KMS-11 (cell line): ENCODE measurements around the gene RNFT2.

Experiments
- H2AFZ ChIP-seq: fragments of 200-600 bp; sonication (generic); 2 replicates; pipeline ENCODE4 v1.6.1; 2016; ENCODE audit warnings: antibody characterized with exemption, mixed run types, low read depth
- H3K27ac ChIP-seq: fragments of 200-600 bp; sonication (generic); 2 replicates; pipeline ENCODE4 v1.6.1; 2016; ENCODE audit warnings: mild to moderate bottlenecking, mixed run types
- H3K27me3 ChIP-seq: fragments of 200-600 bp; sonication (generic); 2 replicates; pipeline ENCODE4 v1.6.1; 2017; ENCODE audit warnings: mild to moderate bottlenecking, low read depth, mixed run types, moderate library complexity; ENCODE audit not compliant: insufficient read depth
- H3K36me3 ChIP-seq: fragments of 200-600 bp; sonication (generic); 2 replicates; pipeline ENCODE4 v1.6.1; 2017; ENCODE audit warnings: mild to moderate bottlenecking, mixed run types; ENCODE audit not compliant: insufficient read depth
- H3K4me1 ChIP-seq: fragments of 200-600 bp; sonication (generic); 2 replicates; pipeline ENCODE4 v1.6.1; 2016; ENCODE audit warnings: mild to moderate bottlenecking, low read depth, mixed run types; ENCODE audit not compliant: poor library complexity, severe bottlenecking
- H3K4me2 ChIP-seq: fragments of 200-600 bp; sonication (generic); 2 replicates; pipeline ENCODE4 v1.7.0; 2016; ENCODE audit warnings: mild to moderate bottlenecking, mixed run types
- H3K4me3 ChIP-seq: fragments of 200-600 bp; sonication (generic); IDR thresholded peaks from 2 replicates; pipeline ENCODE4 v1.6.1; 2017; ENCODE audit warnings: low read depth, low read length, mixed read lengths; ENCODE audit not compliant: insufficient read depth
- H3K79me2 ChIP-seq: fragments of 200-600 bp; sonication (generic); 2 replicates; pipeline ENCODE4 v1.6.1; 2016; ENCODE audit warnings: low read depth, mixed run types; ENCODE audit not compliant: insufficient read depth
- H3K9ac ChIP-seq: fragments of 200-600 bp; sonication (generic); 2 replicates; pipeline ENCODE4 v1.6.1; 2016; ENCODE audit warnings: mild to moderate bottlenecking, mixed run types
- H4K20me1 ChIP-seq: fragments of 200-600 bp; sonication (generic); 2 replicates; pipeline ENCODE4 v1.6.1; 2016; ENCODE audit warnings: mild to moderate bottlenecking, mixed run types; ENCODE audit not compliant: insufficient read depth
- TF ChIP-seq, protein P1 (sequence below): fragments of 200-600 bp; sonication (generic); conservative IDR thresholded peaks from 2 replicates; pipeline ENCODE4 v1.6.1; 2017; ENCODE audit warnings: low read depth, mild to moderate bottlenecking, antibody characterized with exemption, low read length, moderate library complexity, mixed read lengths

The RNFT2 gene

DNA sequence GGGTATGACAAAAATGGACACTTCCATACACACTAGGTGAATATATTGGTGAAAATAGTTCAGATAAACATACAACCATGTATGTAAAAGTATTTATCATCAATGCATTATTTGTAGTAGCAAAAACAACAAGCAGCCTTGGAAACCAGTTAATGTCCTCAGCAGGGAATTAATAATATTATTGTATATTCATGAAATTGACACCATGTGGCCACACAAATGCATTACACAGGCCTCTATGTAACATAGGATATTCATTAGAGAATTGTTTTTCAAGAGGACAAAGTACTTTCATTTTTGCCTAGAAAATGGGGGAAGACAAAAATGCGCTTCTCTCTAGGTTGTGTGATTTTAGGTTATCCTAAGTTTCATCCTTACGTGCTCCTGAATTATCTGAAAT is 24.6 kb upstream of the RNFT2 start:
- Histone ChIP-seq H3K27ac (no peak overlapping the region), H3K36me3 (no peaks in the 10 kb centered on the region), H2AFZ (no peak overlapping the region), H3K79me2 (no peaks in the 10 kb centered on the region), H3K4me2 (no peak overlapping the region), H3K27me3 (no peaks in the 10 kb centered on the region), H3K4me3 (no peak overlapping the region), H4K20me1 (no peaks in the 10 kb centered on the region), H3K9ac (no peak overlapping the region), H3K4me1 (no peaks in the 10 kb centered on the region)
- TF ChIP-seq, protein P1, sequence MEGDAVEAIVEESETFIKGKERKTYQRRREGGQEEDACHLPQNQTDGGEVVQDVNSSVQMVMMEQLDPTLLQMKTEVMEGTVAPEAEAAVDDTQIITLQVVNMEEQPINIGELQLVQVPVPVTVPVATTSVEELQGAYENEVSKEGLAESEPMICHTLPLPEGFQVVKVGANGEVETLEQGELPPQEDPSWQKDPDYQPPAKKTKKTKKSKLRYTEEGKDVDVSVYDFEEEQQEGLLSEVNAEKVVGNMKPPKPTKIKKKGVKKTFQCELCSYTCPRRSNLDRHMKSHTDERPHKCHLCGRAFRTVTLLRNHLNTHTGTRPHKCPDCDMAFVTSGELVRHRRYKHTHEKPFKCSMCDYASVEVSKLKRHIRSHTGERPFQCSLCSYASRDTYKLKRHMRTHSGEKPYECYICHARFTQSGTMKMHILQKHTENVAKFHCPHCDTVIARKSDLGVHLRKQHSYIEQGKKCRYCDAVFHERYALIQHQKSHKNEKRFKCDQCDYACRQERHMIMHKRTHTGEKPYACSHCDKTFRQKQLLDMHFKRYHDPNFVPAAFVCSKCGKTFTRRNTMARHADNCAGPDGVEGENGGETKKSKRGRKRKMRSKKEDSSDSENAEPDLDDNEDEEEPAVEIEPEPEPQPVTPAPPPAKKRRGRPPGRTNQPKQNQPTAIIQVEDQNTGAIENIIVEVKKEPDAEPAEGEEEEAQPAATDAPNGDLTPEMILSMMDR, result no peak

DNA sequence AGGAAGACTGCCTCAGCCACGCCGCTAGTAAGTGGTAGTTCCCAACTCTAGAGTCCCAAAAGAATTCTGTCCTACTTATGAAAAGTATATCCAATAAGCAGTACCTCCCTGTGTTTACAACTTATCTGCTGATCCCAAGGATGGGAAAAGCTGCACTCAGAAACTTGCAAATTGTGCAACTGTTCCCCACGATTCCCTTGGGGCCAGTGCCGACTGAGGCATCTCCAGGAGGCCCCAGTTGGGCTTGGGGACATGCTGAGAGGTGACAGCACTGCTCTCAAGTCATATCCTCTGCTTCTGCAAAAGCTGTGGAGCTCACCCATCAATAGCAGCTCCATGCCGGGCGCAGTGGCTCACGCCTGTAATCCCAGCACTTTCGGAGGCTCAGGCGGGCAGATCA is 23.9 kb upstream of the RNFT2 start:
- H3K4me2 ChIP-seq, result no peak overlapping the region
- TF ChIP-seq, protein P1, result no peak
- no peak overlapping the region for H3K4me3 ChIP-seq
- H3K27ac ChIP-seq, result no peak overlapping the region
- no peaks in the 10 kb centered on the region for H4K20me1 ChIP-seq
- H3K27me3 ChIP-seq, result no peaks in the 10 kb centered on the region
- no peaks in the 10 kb centered on the region for H3K79me2 ChIP-seq
- no peaks in the 10 kb centered on the region for H3K36me3 ChIP-seq
- H3K9ac ChIP-seq, result no peak overlapping the region
- H3K4me1 ChIP-seq, result no peaks in the 10 kb centered on the region
- H2AFZ ChIP-seq, result no peak overlapping the region

- H3K4me3 ChIP-seq, result no peak overlapping the region
- peaks cover 8% of the 10 kb centered on the region for H3K4me1 ChIP-seq
- no peak overlapping the region for H3K27ac ChIP-seq
- no peaks in the 10 kb centered on the region for H3K79me2 ChIP-seq
- H3K9ac ChIP-seq, result no peak overlapping the region
- no peaks in the 10 kb centered on the region for H3K36me3 ChIP-seq
- no peaks in the 10 kb centered on the region for H3K27me3 ChIP-seq
- TF ChIP-seq, protein P1, result no peak
- H4K20me1 ChIP-seq, result no peaks in the 10 kb centered on the region
- no peak overlapping the region for H3K4me2 ChIP-seq
- H2AFZ ChIP-seq, result no peak overlapping the region
These were observed 20.4 kb upstream of the RNFT2 start for GRCh38 chr12:116717466-116718437.

DNA sequence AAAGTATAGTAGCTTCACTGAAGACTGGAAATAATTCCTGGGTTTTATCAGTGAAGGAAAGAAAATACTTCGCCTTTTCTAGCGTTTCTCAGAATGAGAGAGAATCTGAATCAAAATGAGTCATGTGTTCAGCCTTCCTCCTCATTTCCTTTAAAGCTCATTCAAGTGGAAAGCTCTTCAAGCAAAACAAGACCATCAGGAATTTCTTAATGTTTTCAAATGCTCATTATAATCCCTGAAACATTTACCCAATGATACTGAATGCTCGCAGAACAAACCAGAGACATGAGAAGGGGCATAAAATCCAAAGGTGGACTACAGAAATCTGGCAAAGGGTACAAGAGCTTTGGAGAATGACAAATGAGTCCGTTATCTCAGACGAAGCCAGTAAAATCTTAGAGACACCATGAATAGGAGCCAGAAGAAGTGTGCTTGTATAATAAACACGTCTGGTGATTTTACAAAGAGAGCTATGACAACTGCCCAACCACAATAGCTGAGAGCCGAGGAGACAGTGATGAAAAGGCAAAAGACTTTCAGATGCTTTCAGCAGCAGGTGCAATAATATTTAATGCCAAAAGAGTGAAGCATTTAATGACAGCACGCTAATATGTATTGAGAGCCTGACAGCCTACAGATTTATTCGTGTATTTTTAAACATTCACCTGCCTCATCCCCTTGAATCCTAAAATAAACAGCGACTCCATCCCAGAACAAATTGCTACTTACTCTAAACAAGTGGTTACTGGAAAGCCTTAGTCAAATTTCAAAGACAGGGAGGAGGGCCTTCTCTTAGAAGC is 19.3 kb upstream of the RNFT2 start:
- Histone ChIP-seq H2AFZ (no peak overlapping the region), H3K27ac (no peak overlapping the region), H3K79me2 (no peaks in the 10 kb centered on the region), H3K4me1 (peaks cover 8% of the 10 kb centered on the region), H3K4me2 (no peak overlapping the region), H3K27me3 (no peaks in the 10 kb centered on the region), H3K36me3 (no peaks in the 10 kb centered on the region), H3K9ac (no peak overlapping the region), H4K20me1 (no peaks in the 10 kb centered on the region), H3K4me3 (no peak overlapping the region)
- TF ChIP-seq, protein P1, result no peak
